Calu3 (cell line): Measurements from ENCODE around the gene LMBRD2. TPM values are rescaled to one million over a fixed set of nuclear protein-coding genes. Genes with fewer than 3 reads are reported as not detected.
A peak's percentile ranks its signal among the peaks of the same experiment; 100 is the strongest.

Experiments used
- BruUV-seq: library from RNA; stranded (reverse); fragments of 400-500 nt; replicated peaks from 2 replicates; lab custom pipeline; 2021; lab: Mats Ljungman, UMichigan
- CTCF ChIA-PET: fragments of 300-600 bp; sonication (Branson Sonifier 250); formaldehyde crosslinking; loops from one replicate; lab custom pipeline; 2022; ENCODE audit warnings: antibody characterized with exemption; lab: Charles Lee
- DNase-seq: peaks from one replicate; pipeline ENCODE4 v3.0.0; 2022
- H3K27ac Mint-ChIP-seq: one replicate; pipeline ENCODE4 v1.8.0; 2022; ENCODE audit warnings: mixed read lengths; ENCODE audit not compliant: unreplicated experiment
- H3K27me3 Mint-ChIP-seq: one replicate; pipeline ENCODE4 v1.8.0; 2022; ENCODE audit warnings: mixed read lengths; ENCODE audit not compliant: unreplicated experiment
- H3K36me3 Mint-ChIP-seq: one replicate; pipeline ENCODE4 v1.8.0; 2022; ENCODE audit warnings: mild to moderate bottlenecking, moderate library complexity, mixed read lengths; ENCODE audit not compliant: insufficient read depth, unreplicated experiment
- H3K4me1 Mint-ChIP-seq: one replicate; pipeline ENCODE4 v1.8.0; 2022; ENCODE audit warnings: mild to moderate bottlenecking, low read depth, mixed read lengths; ENCODE audit not compliant: unreplicated experiment
- H3K4me3 Mint-ChIP-seq: one replicate; pipeline ENCODE4 v1.8.0; 2022; ENCODE audit warnings: mild to moderate bottlenecking, low read depth, moderate library complexity, mixed read lengths; ENCODE audit not compliant: unreplicated experiment
- H3K9me3 Mint-ChIP-seq: one replicate; pipeline ENCODE4 v1.8.0; 2022; ENCODE audit warnings: low read depth, mixed read lengths; ENCODE audit not compliant: unreplicated experiment
- CTCF ChIP-seq: fragments of 200-600 bp; IDR thresholded peaks from one replicate; pipeline ENCODE4 v1.8.0; 2022; ENCODE audit warnings: antibody characterized with exemption; ENCODE audit not compliant: unreplicated experiment
- intact Hi-C: fragments of 100-400 bp; cut with micrococcal nuclease; formaldehyde crosslinking; loops from one replicate; pipeline ENCODE4 v1.10.0; 2022; ENCODE audit not compliant: unreplicated experiment
- total RNA-seq: library from RNA; stranded (reverse); gene quantifications from 2 replicates; pipeline ENCODE4 v1.2.3, GENCODE V29; 2022

Gene LMBRD2
- total RNA-seq, 1 experiment from 2014 or later = 12.1 TPM

- no peak overlapping the region for H3K27ac Mint-ChIP-seq
- intact Hi-C loops = no loop called here
- H3K9me3 Mint-ChIP-seq = no peaks in the 10 kb centered on the region
- CTCF ChIA-PET = no interaction called here
- H3K4me3 Mint-ChIP-seq = no peak overlapping the region
- BruUV-seq = no TSS peak
- no peaks in the 10 kb centered on the region for H3K27me3 Mint-ChIP-seq
- H3K36me3 Mint-ChIP-seq = peaks cover 18% of the 10 kb centered on the region
- peaks cover 14% of the 10 kb centered on the region for H3K4me1 Mint-ChIP-seq
- no peak for TF ChIP-seq CTCF
- no peak for DNase-seq
Measured at GRCh38 chr5:36156121-36156601, 4.5 kb upstream of the LMBRD2 start.

- Mint-ChIP-seq H3K4me1 (peaks cover 21% of the 10 kb centered on the region), H3K27ac (no peak overlapping the region), H3K9me3 (no peaks in the 10 kb centered on the region), H3K4me3 (no peak overlapping the region), H3K36me3 (peaks cover 26% of the 10 kb centered on the region), H3K27me3 (no peaks in the 10 kb centered on the region)
- CTCF ChIA-PET = no interaction called here
- intact Hi-C loops = no loop called here
- TF ChIP-seq CTCF = no peak
- BruUV-seq = no TSS peak
- no peak for DNase-seq
Measured at GRCh38 chr5:36155291-36155690, 3.6 kb upstream of the LMBRD2 start.

GRCh38 chr5:36153726-36154125, 2.0 kb upstream of the LMBRD2 start:
- Mint-ChIP-seq H3K4me3 (peak overlapping the region; percentile 98), H3K36me3 (peaks cover 27% of the 10 kb centered on the region), H3K4me1 (peaks cover 24% of the 10 kb centered on the region), H3K9me3 (no peaks in the 10 kb centered on the region), H3K27me3 (no peaks in the 10 kb centered on the region), H3K27ac (no peak overlapping the region)
- TF ChIP-seq CTCF = no peak
- intact Hi-C loops = loop anchor here (5.0 kb wide), 1 partner anchor 76 kb away; no protein-coding TSS in a partner anchor
- no TSS peak for BruUV-seq
- no peak for DNase-seq
- CTCF ChIA-PET = no interaction called here

- H3K9me3 Mint-ChIP-seq = no peaks in the 10 kb centered on the region
- no peaks in the 10 kb centered on the region for H3K27me3 Mint-ChIP-seq
- peaks cover 24% of the 10 kb centered on the region for H3K4me1 Mint-ChIP-seq
- TF ChIP-seq CTCF = no peak
- H3K4me3 Mint-ChIP-seq = peak overlapping the region; percentile 98
- no peak overlapping the region for H3K27ac Mint-ChIP-seq
- H3K36me3 Mint-ChIP-seq = peaks cover 27% of the 10 kb centered on the region
- CTCF ChIA-PET = interaction anchor here (1.8 kb wide), 1 partner anchor 74 kb away, joined by 5 read pairs; no protein-coding TSS in a partner anchor
- intact Hi-C loops = loop anchor here (5.0 kb wide), 1 partner anchor 76 kb away; no protein-coding TSS in a partner anchor
- no peak for DNase-seq
- no TSS peak for BruUV-seq
Measured at GRCh38 chr5:36153298-36153677, 1.6 kb upstream of the LMBRD2 start.
